Measurements from ENCODE around the gene MAGEA6. TPM values are rescaled to one million over a fixed set of nuclear protein-coding genes. Genes with fewer than 3 reads are reported as not detected.

MAGEA6 gene
- total and polyA plus RNA-seq, 4 donors: not detected

Other genes with a start within 250 kb of the MAGEA6 start
- gene GABRQ, start 131.8 kb downstream of the MAGEA6 start, total RNA-seq: under 1 TPM in 1 of 2 donors, not detected in 1; 0.09 TPM
- not detected for gene GABRQ, start 131.8 kb downstream of the MAGEA6 start, polyA plus RNA-seq
- gene MAGEA3, start 70.9 kb downstream of the MAGEA6 start, total RNA-seq: not detected
- gene MAGEA3, start 70.9 kb downstream of the MAGEA6 start, polyA plus RNA-seq: not detected
- gene CSAG2, start 60.4 kb downstream of the MAGEA6 start, total RNA-seq: not detected
- not detected for gene CSAG2, start 60.4 kb downstream of the MAGEA6 start, polyA plus RNA-seq
- gene MAGEA2B, start 55.1 kb downstream of the MAGEA6 start, total RNA-seq: not detected
- not detected for gene MAGEA2B, start 55.1 kb downstream of the MAGEA6 start, polyA plus RNA-seq
- not detected for gene CSAG1, start 36.0 kb downstream of the MAGEA6 start, total RNA-seq
- not detected for gene CSAG1, start 36.0 kb downstream of the MAGEA6 start, polyA plus RNA-seq
- gene MAGEA12, start 35.9 kb downstream of the MAGEA6 start, total RNA-seq: not detected
- gene MAGEA12, start 35.9 kb downstream of the MAGEA6 start, polyA plus RNA-seq: not detected
- not detected for gene MAGEA2, start 15.8 kb downstream of the MAGEA6 start, total RNA-seq
- not detected for gene MAGEA2, start 15.8 kb downstream of the MAGEA6 start, polyA plus RNA-seq
- not detected for gene CSAG3, start 10.5 kb downstream of the MAGEA6 start, total RNA-seq
- gene CSAG3, start 10.5 kb downstream of the MAGEA6 start, polyA plus RNA-seq: not detected
- 10 to 100 TPM; 65.7 to 67.9 TPM for gene CETN2, start 61.1 kb upstream of the MAGEA6 start, total RNA-seq
- 10 to 100 TPM; 47.7 to 81.8 TPM for gene CETN2, start 61.1 kb upstream of the MAGEA6 start, polyA plus RNA-seq
- 10 to 100 TPM; 12.8 to 28.2 TPM for gene NSDHL, start 61.4 kb upstream of the MAGEA6 start, total RNA-seq
- 10 to 100 TPM; 22.5 to 33.4 TPM for gene NSDHL, start 61.4 kb upstream of the MAGEA6 start, polyA plus RNA-seq
- gene ZNF185, start 128.4 kb upstream of the MAGEA6 start, total RNA-seq: 10 to 100 TPM; 14.7 to 15.8 TPM
- 1 to 10 TPM; 6.1 to 6.7 TPM for gene ZNF185, start 128.4 kb upstream of the MAGEA6 start, polyA plus RNA-seq
- gene PNMA5, start 224.4 kb upstream of the MAGEA6 start, total RNA-seq: not detected
- gene PNMA5, start 224.4 kb upstream of the MAGEA6 start, polyA plus RNA-seq: under 1 TPM; 0.03 to 0.04 TPM

Measured in lung (tissue), 4 donors.